ENCODE measurements around the gene MYOM1. TPM values are rescaled to one million over a fixed set of nuclear protein-coding genes. Genes with fewer than 3 reads are reported as not detected.

The MYOM1 gene
- total RNA-seq, 2 experiments from 2014 or later: 1.0 to 1.3 TPM

DNA sequence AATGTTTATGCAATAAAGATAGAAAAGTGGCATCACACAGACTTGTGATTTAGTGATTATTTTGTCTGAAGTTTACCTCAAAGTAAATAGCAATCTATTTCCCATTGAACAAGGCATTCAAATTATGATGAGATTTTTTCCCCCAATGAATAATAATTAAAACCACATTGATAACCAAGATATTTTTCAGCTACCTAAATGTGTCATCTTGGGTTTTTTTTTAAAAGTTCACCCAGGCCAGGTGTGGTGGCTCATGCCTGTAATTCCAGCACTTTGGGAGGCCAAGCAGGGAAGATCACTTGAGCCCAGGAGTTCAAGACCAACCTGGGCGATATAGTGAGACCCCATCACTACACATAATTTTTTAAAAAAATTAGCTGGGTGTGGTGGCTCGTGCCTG is 27.0 kb downstream of the MYOM1 start:
- intact Hi-C loops (cut with micrococcal nuclease): no loop called here
- no peak for ATAC-seq
- Mint-ChIP-seq H3K4me3 (no peak overlapping the region), H3K4me1 (ENCODE audit: low read depth) (no peaks in the 10 kb centered on the region), H3K36me3 (ENCODE audit: low read depth) (peaks cover 5% of the 10 kb centered on the region), H3K27ac (no peak overlapping the region), H3K9me3 (no peaks in the 10 kb centered on the region), H3K27me3 (no peaks in the 10 kb centered on the region)
- no peak for TF ChIP-seq CTCF (IDR thresholded peaks at IDR 0.05)
- no peak for DNase-seq
- ChIA-PET POLR2A (interaction anchor here (1.1 kb wide), 1 partner anchor 10 kb away, joined by 3 read pairs; no protein-coding TSS in a partner anchor), CTCF (interaction anchor here (0.8 to 2.0 kb wide), 5 partner anchors 21 to 208 kb away, joined by 3 to 9 read pairs (median 3); no protein-coding TSS in a partner anchor)

- Mint-ChIP-seq H3K27ac (no peak overlapping the region), H3K9me3 (no peaks in the 10 kb centered on the region), H3K27me3 (no peaks in the 10 kb centered on the region), H3K36me3 (ENCODE audit: low read depth) (peaks cover 5% of the 10 kb centered on the region), H3K4me3 (no peak overlapping the region), H3K4me1 (ENCODE audit: low read depth) (no peaks in the 10 kb centered on the region)
- ATAC-seq (no peak), DNase-seq (no peak)
- ChIA-PET POLR2A (interaction anchor here (0.6 kb wide), 1 partner anchor 715 kb away, joined by 4 read pairs; no protein-coding TSS in a partner anchor), CTCF (interaction anchor here (0.8 to 2.0 kb wide), 6 partner anchors 10 to 207 kb away, joined by 3 to 9 read pairs (median 3); no protein-coding TSS in a partner anchor)
- no peak for TF ChIP-seq CTCF (IDR thresholded peaks at IDR 0.05)
- intact Hi-C loops (cut with micrococcal nuclease): no loop called here
Measured at GRCh38 chr18:3192286-3192685, 27.5 kb downstream of the MYOM1 start.

DNA sequence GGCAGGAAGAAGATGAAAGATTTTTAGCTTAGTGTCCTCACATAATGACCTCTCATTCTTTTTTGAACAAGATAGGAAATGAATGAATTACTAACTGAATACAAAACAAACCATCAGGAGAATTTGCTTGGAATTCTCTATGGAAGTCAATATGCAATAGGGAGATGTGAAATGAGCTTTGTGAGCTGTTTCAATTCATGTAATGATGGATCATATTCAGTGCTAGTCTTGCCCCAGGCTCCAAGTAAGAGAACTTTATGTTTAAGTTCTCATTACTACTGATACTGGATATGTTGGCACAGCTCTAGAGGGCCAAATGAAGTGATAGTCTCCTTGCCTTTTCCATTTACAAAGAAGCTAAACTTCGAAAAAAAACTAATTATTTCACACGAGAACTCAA is 29.2 kb downstream of the MYOM1 start:
- Mint-ChIP-seq H3K27me3 (no peaks in the 10 kb centered on the region), H3K4me1 (ENCODE audit: low read depth) (no peaks in the 10 kb centered on the region), H3K27ac (no peak overlapping the region), H3K4me3 (no peak overlapping the region), H3K9me3 (no peaks in the 10 kb centered on the region), H3K36me3 (ENCODE audit: low read depth) (peaks cover 5% of the 10 kb centered on the region)
- CTCF ChIA-PET: interaction anchor here (1.2 to 2.0 kb wide), 2 partner anchors 39 to 62 kb away, joined by 3 to 7 read pairs; no protein-coding TSS in a partner anchor
- ATAC-seq (no peak), DNase-seq (no peak)
- intact Hi-C loops (cut with micrococcal nuclease): no loop called here
- POLR2A ChIA-PET: interaction anchor here (1.1 kb wide), 1 partner anchor 10 kb away, joined by 4 read pairs; no protein-coding TSS in a partner anchor
- TF ChIP-seq CTCF (IDR thresholded peaks at IDR 0.05): no peak

- no peaks in the 10 kb centered on the region for H3K9me3 Mint-ChIP-seq
- no peaks in the 10 kb centered on the region for H3K4me1 Mint-ChIP-seq (ENCODE audit: low read depth)
- H3K4me3 Mint-ChIP-seq: no peak overlapping the region
- H3K27ac Mint-ChIP-seq: no peak overlapping the region
- ATAC-seq (no peak), DNase-seq (no peak)
- no peaks in the 10 kb centered on the region for H3K27me3 Mint-ChIP-seq
- intact Hi-C loops (cut with micrococcal nuclease): no loop called here
- ChIA-PET CTCF (interaction anchor here (1.2 kb wide), 1 partner anchor 61 kb away, joined by 3 read pairs; no protein-coding TSS in a partner anchor), POLR2A (no interaction called here)
- no peak for TF ChIP-seq CTCF (IDR thresholded peaks at IDR 0.05)
- H3K36me3 Mint-ChIP-seq (ENCODE audit: low read depth): peaks cover 5% of the 10 kb centered on the region
Measured at GRCh38 chr18:3189884-3190283, 29.9 kb downstream of the MYOM1 start.

GRCh38 chr18:3186678-3187658 is 32.8 kb downstream of the MYOM1 start:
- intact Hi-C loops (cut with micrococcal nuclease): no loop called here
- ATAC-seq: no peak
- no peak overlapping the region for H3K27ac Mint-ChIP-seq
- no peaks in the 10 kb centered on the region for H3K9me3 Mint-ChIP-seq
- H3K27me3 Mint-ChIP-seq: no peaks in the 10 kb centered on the region
- peaks cover 5% of the 10 kb centered on the region for H3K36me3 Mint-ChIP-seq (ENCODE audit: low read depth)
- H3K4me3 Mint-ChIP-seq: no peak overlapping the region
- DNase-seq: no peak
- ChIA-PET CTCF (no interaction called here), POLR2A (no interaction called here)
- H3K4me1 Mint-ChIP-seq (ENCODE audit: low read depth): no peaks in the 10 kb centered on the region
- TF ChIP-seq CTCF (IDR thresholded peaks at IDR 0.05): peak; percentile 13
